ENCODE data around the gene DNAH12. TPM values are rescaled to one million over a fixed set of nuclear protein-coding genes. Genes with fewer than 3 reads are reported as not detected.
"Not testable (repeated sequence)": the region's sequence is repeated elsewhere in the genome, so short reads cannot be mapped to it uniquely, and the experiment has no call there.

Gene DNAH12
- total RNA-seq, 6 experiments from 2014 or later, result under 0.01 to 0.29 (median 0.18) TPM; not detected in 1

GRCh38 chr3:57383406-57383805, 160.7 kb downstream of the DNAH12 start:
- Histone ChIP-seq H3K4me3 (no peak overlapping the region), H3K9me3 (no peaks in the 10 kb centered on the region), H3K36me3 (no peaks in the 10 kb centered on the region), H3K4me1 (peaks cover 0 to 10% (median 0%) of the 10 kb centered on the region in 4 donors), H3K27ac (no peak overlapping the region), H3K27me3 (no peaks in the 10 kb centered on the region)
- intact Hi-C loops (cut with DNase I), result no loop called here
- ATAC-seq (no peak), DNase-seq (no peak)
- TF ChIP-seq CTCF (IDR thresholded peaks at IDR 0.05) (no peak), POLR2A (IDR thresholded peaks at IDR 0.05) (no peak)
- WGBS (ENCODE audit: insufficient coverage, low coverage, low lambda C conversion rate, missing lambda C conversion rate), result 17% methylated on average over 2 of the region's 2 CpGs

- Histone ChIP-seq H3K4me3 (no peak overlapping the region), H3K9me3 (no peaks in the 10 kb centered on the region), H3K4me1 (peaks cover 0 to 10% (median 0%) of the 10 kb centered on the region in 4 donors), H3K27me3 (no peaks in the 10 kb centered on the region), H3K27ac (no peak overlapping the region), H3K36me3 (no peaks in the 10 kb centered on the region)
- 57% methylated on average over 2 of the region's 2 CpGs for WGBS (ENCODE audit: insufficient coverage, low coverage, low lambda C conversion rate, missing lambda C conversion rate)
- TF ChIP-seq CTCF (IDR thresholded peaks at IDR 0.05) (no peak), POLR2A (IDR thresholded peaks at IDR 0.05) (no peak)
- no peak for DNase-seq
- intact Hi-C loops (cut with DNase I), result no loop called here
- no peak for ATAC-seq
Measured at GRCh38 chr3:57382933-57383332, 161.2 kb downstream of the DNAH12 start.

DNA sequence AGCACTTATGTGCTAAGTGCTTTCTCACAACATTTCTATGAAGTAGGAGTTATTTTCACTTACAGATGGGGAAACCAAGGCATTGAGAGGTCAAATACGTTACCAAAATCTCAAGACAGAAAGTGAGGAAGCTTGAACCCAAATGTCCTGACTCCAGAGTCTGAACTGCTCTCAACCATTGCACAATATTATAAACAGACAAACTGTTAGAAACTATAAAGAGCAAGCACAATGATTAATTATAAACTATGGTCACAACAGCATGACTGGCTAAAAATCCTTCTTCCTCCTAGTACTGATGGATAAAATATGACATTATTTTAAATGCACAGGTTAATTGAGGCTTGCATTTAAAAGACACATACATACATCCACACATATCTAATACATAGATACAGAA, 173.8 kb downstream of the DNAH12 start:
- TF ChIP-seq POLR2A (IDR thresholded peaks at IDR 0.05), result no peak
- TF ChIP-seq CTCF (IDR thresholded peaks at IDR 0.05), result no peak
- 9% methylated on average over 1 of the region's 1 CpG for WGBS (ENCODE audit: insufficient coverage, low coverage, low lambda C conversion rate, missing lambda C conversion rate)
- Histone ChIP-seq H3K4me3 (no peak overlapping the region), H3K9me3 (no peaks in the 10 kb centered on the region), H3K36me3 (no peaks in the 10 kb centered on the region), H3K27me3 (no peaks in the 10 kb centered on the region), H3K27ac (no peak overlapping the region), H3K4me1 (peaks cover 0 to 13% (median 0%) of the 10 kb centered on the region in 4 donors)
- peak in 2 of 4 donors; percentile 82 to 84 for ATAC-seq
- no peak for DNase-seq
- intact Hi-C loops (cut with DNase I), result no loop called here

- DNase-seq; intact Hi-C loops (cut with DNase I); H3K4me1 ChIP-seq; H3K9me3 ChIP-seq; H3K27me3 ChIP-seq; H3K36me3 ChIP-seq; H3K4me3 ChIP-seq; H3K27ac ChIP-seq; ATAC-seq: not testable (repeated sequence)
- 73% methylated on average over 2 of the region's 2 CpGs for whole genome bisulfite sequencing (ENCODE audit: insufficient coverage, low coverage, low lambda C conversion rate, missing lambda C conversion rate)
Measured at GRCh38 chr3:57365089-57365488, 179.1 kb downstream of the DNAH12 start.

GRCh38 chr3:57356275-57356674, 187.9 kb downstream of the DNAH12 start:
- H3K27ac ChIP-seq; H3K36me3 ChIP-seq; ATAC-seq; DNase-seq; H3K4me1 ChIP-seq; H3K4me3 ChIP-seq; H3K27me3 ChIP-seq; H3K9me3 ChIP-seq; intact Hi-C loops (cut with DNase I): not testable (repeated sequence)
- 80% methylated on average over 1 of the region's 1 CpG for WGBS (ENCODE audit: insufficient coverage, low coverage, low lambda C conversion rate, missing lambda C conversion rate)

DNA sequence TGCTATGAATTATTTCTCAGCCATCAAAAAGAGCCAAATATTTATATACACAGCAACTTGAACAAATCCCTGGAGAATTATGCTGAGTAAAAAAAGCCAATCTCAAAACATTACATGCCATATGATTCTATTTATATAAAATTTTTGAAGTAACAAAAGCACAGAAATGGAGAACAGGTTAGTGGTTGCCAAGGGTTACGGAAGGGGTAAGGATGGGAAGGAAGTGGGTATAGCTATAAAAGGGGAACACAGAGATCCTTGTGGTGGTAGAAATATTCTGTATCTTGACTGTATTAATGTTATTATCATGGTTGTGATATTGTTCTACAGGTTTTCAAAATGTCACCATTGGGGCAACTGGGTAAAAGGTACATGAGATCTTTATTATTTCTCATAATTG, 189.4 kb downstream of the DNAH12 start:
- H3K9me3 ChIP-seq, result no peaks in the 10 kb centered on the region
- H3K27me3 ChIP-seq, result no peaks in the 10 kb centered on the region
- intact Hi-C loops (cut with DNase I), result no loop called here
- WGBS (ENCODE audit: insufficient coverage, low coverage, low lambda C conversion rate, missing lambda C conversion rate), result 65% methylated on average over 1 of the region's 1 CpG
- TF ChIP-seq CTCF (IDR thresholded peaks at IDR 0.05), result no peak
- no peak for TF ChIP-seq POLR2A (IDR thresholded peaks at IDR 0.05)
- DNase-seq (no peak), ATAC-seq (no peak)
- no peaks in the 10 kb centered on the region for H3K4me1 ChIP-seq
- H3K27ac ChIP-seq, result no peak overlapping the region
- H3K36me3 ChIP-seq, result no peaks in the 10 kb centered on the region
- H3K4me3 ChIP-seq, result no peak overlapping the region

All from right lobe of liver (tissue), 6 donors.